ENCODE data around the gene ZER1. TPM values are rescaled to one million over a fixed set of nuclear protein-coding genes. Genes with fewer than 3 reads are reported as not detected.

Gene ZER1
- total RNA-seq, 1 donor from 2014 or later: 45.5 TPM

- ATAC-seq (no peak), DNase-seq (peak; percentile 8)
- Histone ChIP-seq H3K4me3 (no peak overlapping the region), H3K9me3 (no peaks in the 10 kb centered on the region), H3K27me3 (ENCODE audit: low read depth) (no peaks in the 10 kb centered on the region), H3K36me3 (peaks cover 12% of the 10 kb centered on the region), H3K4me1 (peaks cover 12% of the 10 kb centered on the region), H3K27ac (no peak overlapping the region)
- intact Hi-C loops (cut with DNase I): no loop called here
- TF ChIP-seq CTCF (IDR thresholded peaks at IDR 0.05): no peak
These were observed 65.7 kb downstream of the ZER1 start for GRCh38 chr9:128706045-128706444.

GRCh38 chr9:128705051-128705965 is 66.4 kb downstream of the ZER1 start:
- no peak for ATAC-seq
- H3K4me1 ChIP-seq: peaks cover 12% of the 10 kb centered on the region
- DNase-seq: peak; percentile 35

GRCh38 chr9:128704356-128704670 is 67.4 kb downstream of the ZER1 start:
- Histone ChIP-seq H3K9me3 (no peaks in the 10 kb centered on the region), H3K27ac (peak overlapping the region; percentile 83), H3K4me3 (peak overlapping the region; percentile 79), H3K27me3 (ENCODE audit: low read depth) (no peaks in the 10 kb centered on the region), H3K4me1 (peaks cover 12% of the 10 kb centered on the region), H3K36me3 (peaks cover 12% of the 10 kb centered on the region)
- no peak for TF ChIP-seq CTCF (IDR thresholded peaks at IDR 0.05)
- ATAC-seq: no peak
- DNase-seq: no peak
- intact Hi-C loops (cut with DNase I): no loop called here

More at GRCh38 chr9:128705051-128705965, 66.4 kb downstream of the ZER1 start:
- H3K9me3 ChIP-seq: no peaks in the 10 kb centered on the region
- no peaks in the 10 kb centered on the region for H3K27me3 ChIP-seq (ENCODE audit: low read depth)
- H3K36me3 ChIP-seq: peaks cover 12% of the 10 kb centered on the region
- H3K27ac ChIP-seq: no peak overlapping the region
- H3K4me3 ChIP-seq: no peak overlapping the region
- TF ChIP-seq CTCF (IDR thresholded peaks at IDR 0.05): no peak
- intact Hi-C loops (cut with DNase I): no loop called here

GRCh38 chr9:128703616-128704355 is 67.9 kb downstream of the ZER1 start:
- intact Hi-C loops (cut with DNase I): no loop called here

More at GRCh38 chr9:128703616-128704355, 67.9 kb downstream of the ZER1 start:
- no peaks in the 10 kb centered on the region for H3K27me3 ChIP-seq (ENCODE audit: low read depth)
- ATAC-seq: peak; percentile 1 to 16
- H3K4me1 ChIP-seq: peaks cover 12% of the 10 kb centered on the region
- peak; percentile 58 for DNase-seq
- H3K9me3 ChIP-seq: no peaks in the 10 kb centered on the region
- no peak for TF ChIP-seq CTCF (IDR thresholded peaks at IDR 0.05)
- peak overlapping the region; percentile 83 for H3K27ac ChIP-seq
- peak overlapping the region; percentile 79 for H3K4me3 ChIP-seq
- peaks cover 12% of the 10 kb centered on the region for H3K36me3 ChIP-seq

Data from lower lobe of right lung (tissue), 2 donors.